HUES64 (cell line): ENCODE results near the gene TMEM79.

Experiments used
- H3K27ac ChIP-seq: 2 replicates; pipeline ENCODE4 v1.7.0; 2013; ENCODE audit warnings: low read depth, low read length, inconsistent platforms
- H3K27me3 ChIP-seq: 2 replicates; pipeline ENCODE4 v1.6.1; 2013; ENCODE audit warnings: mild to moderate bottlenecking, low read length; ENCODE audit not compliant: insufficient read depth
- H3K36me3 ChIP-seq: 2 replicates; pipeline ENCODE4 v1.6.1; 2013; ENCODE audit warnings: mild to moderate bottlenecking, low read length; ENCODE audit not compliant: insufficient read depth
- H3K4me1 ChIP-seq: 2 replicates; pipeline ENCODE4 v1.6.1; 2013; ENCODE audit warnings: mild to moderate bottlenecking, low read length, moderate library complexity; ENCODE audit not compliant: insufficient read depth
- H3K4me3 ChIP-seq: 2 replicates; pipeline ENCODE4 v1.5.1; 2013; ENCODE audit warnings: mild to moderate bottlenecking, low read length, moderate library complexity
- H3K9ac ChIP-seq: 2 replicates; pipeline ENCODE4 v1.6.1; 2013; ENCODE audit warnings: mild to moderate bottlenecking, low read depth, low read length
- H3K9me3 ChIP-seq: 2 replicates; pipeline ENCODE4 v1.6.1; 2013; ENCODE audit warnings: low read depth, low read length; ENCODE audit not compliant: insufficient read depth
- WGBS: fragments of 150-250, 120-280 bp; methylation state at CpG from one replicate; pipeline ENCODE4 v1.1.7; 2013; ENCODE audit warnings: missing lambda C conversion rate; 5-methylcytosine and 5-hydroxymethylcytosine counted together

The TMEM79 gene

DNA sequence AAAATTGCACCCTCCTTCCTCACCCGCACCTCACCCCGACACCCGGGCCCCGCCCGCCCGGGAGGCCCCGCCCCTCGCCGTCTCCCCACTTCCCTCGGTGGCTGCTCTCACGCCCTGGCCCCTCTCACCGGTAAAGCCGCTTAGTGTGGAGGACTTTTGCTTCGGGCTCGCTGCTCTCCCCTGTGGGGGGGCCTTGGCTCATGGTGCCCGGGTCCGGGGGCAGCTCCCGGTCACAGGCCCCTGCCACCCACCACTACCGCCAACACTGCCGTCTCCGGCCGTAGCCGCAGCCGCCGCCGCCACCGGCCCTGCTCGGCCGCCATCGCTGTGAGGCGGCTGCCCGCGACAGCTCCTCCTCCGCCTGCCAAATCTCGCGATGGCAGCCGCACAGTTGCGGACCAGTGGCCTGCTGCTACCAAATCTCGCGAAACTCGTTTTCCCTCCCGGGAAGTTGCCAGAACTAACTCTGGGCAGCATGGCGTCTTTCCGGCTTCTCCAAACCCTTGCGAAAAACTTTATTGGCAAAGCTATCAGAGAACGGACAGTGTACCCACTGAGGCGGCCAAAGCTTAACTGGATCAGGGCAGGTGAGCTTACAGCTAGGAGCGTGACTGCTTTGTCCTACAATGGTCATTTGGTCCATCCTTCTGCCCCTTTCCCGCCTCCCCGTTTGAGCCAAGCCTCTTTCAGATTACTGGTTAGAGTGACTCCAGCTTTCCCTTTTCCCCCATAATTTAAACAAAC lies 1.5 kb upstream of the TMEM79 start, which contains the start of gene SMG5:
TSS of gene SMG5 (minus strand) at position 347 of the 744 bp plus-strand sequence. CDS start at position 202, 145 bp downstream.
- WGBS: under 1% methylated on average over 50 of the region's 50 CpGs

DNA sequence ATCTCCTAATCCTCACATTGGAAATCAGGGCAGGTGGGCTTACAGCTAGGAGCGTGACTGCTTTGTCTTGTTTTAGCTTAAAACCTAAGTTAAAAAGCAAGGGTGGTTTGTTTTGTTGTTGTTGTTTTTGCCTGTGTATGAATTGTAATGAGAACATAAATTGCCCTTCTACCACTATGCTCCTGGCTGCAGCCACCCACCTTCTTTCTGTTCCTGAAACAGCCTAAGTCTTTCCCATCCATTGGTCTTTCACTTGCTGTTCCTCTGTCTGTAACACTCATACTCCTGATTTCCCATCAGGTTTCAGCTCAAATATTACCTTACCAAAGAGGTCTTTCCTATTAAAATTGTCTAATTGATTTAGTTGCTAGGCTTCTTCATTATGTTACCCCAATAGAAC lies 604 bp upstream of the TMEM79 start:
- WGBS: 73% methylated on average over 1 of the region's 1 CpG
- peak overlapping the region; percentile 84 for H3K4me3 ChIP-seq

More for the DNA sequence above, 1.5 kb upstream of the TMEM79 start, which contains the start of gene SMG5:
- Histone ChIP-seq H3K4me3 (peak within 1 kb of the TSS; percentile 84), H3K9ac (peak within 1 kb of the TSS; percentile 98), H3K27me3 (no peaks in the 10 kb centered on the region), H3K27ac (peak within 1 kb of the TSS; percentile 98), H3K9me3 (no peaks in the 10 kb centered on the region), H3K4me1 (peaks cover 18% of the 10 kb centered on the region; the same call in 1 of the 2 replicates), H3K36me3 (peaks cover 32% of the 10 kb centered on the region)

DNA sequence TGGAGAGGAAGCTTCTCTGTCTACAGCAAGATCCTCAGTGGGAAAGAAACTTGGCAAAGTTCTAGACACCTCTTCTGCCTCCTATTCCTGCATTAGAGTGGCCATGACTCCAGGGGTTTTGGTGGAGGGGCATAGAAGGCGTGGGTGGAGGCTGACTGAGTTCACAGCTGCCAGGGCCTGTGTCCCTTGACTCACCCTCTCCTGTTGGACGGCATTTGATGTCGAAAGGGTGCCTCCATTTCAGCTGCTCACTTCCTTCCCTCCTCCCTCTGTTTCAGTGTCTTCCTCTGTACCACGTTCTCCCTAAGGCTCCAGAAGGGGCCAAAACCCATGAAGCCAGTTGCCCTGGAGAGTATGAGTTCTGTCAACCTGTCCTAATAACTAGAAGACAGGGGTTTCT lies 632 bp downstream of the TMEM79 start:
- Histone ChIP-seq H3K36me3 (peaks cover 17% of the 10 kb centered on the region), H3K27ac (no peak overlapping the region), H3K4me3 (peak overlapping the region; percentile 27; the same call in 1 of the 2 replicates), H3K9me3 (no peaks in the 10 kb centered on the region), H3K9ac (no peak overlapping the region), H3K4me1 (peaks cover 18% of the 10 kb centered on the region; the same call in 1 of the 2 replicates), H3K27me3 (no peaks in the 10 kb centered on the region)
- 90% methylated on average over 4 of the region's 4 CpGs for WGBS

More for the DNA sequence above, 604 bp upstream of the TMEM79 start:
- Histone ChIP-seq H3K9ac (peak overlapping the region; percentile 98), H3K9me3 (no peaks in the 10 kb centered on the region), H3K27ac (peak overlapping the region; percentile 98; the same call in 1 of the 2 replicates), H3K4me1 (peaks cover 18% of the 10 kb centered on the region; the same call in 1 of the 2 replicates), H3K36me3 (peaks cover 24% of the 10 kb centered on the region), H3K27me3 (no peaks in the 10 kb centered on the region)

DNA sequence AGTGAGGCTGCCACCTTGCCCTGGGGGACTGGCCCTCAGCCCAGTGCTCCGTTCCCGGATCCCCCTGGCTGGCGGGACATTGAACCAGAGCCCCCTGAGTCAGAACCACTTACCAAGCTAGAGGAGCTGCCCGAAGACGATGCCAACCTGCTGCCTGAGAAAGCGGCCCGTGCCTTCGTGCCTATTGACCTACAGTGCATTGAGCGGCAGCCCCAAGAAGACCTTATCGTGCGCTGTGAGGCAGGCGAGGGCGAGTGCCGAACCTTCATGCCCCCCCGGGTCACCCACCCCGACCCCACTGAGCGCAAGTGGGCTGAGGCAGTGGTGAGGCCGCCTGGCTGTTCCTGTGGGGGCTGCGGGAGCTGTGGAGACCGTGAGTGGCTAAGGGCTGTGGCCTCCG lies 1.3 kb downstream of the TMEM79 start:
- Histone ChIP-seq H3K36me3 (peaks cover 11% of the 10 kb centered on the region; the same call in 1 of the 2 replicates), H3K4me3 (no peak overlapping the region), H3K27me3 (no peaks in the 10 kb centered on the region), H3K9me3 (no peaks in the 10 kb centered on the region), H3K27ac (no peak overlapping the region), H3K4me1 (peaks cover 18% of the 10 kb centered on the region; the same call in 1 of the 2 replicates), H3K9ac (no peak overlapping the region)
- WGBS: 97% methylated on average over 21 of the region's 21 CpGs

DNA sequence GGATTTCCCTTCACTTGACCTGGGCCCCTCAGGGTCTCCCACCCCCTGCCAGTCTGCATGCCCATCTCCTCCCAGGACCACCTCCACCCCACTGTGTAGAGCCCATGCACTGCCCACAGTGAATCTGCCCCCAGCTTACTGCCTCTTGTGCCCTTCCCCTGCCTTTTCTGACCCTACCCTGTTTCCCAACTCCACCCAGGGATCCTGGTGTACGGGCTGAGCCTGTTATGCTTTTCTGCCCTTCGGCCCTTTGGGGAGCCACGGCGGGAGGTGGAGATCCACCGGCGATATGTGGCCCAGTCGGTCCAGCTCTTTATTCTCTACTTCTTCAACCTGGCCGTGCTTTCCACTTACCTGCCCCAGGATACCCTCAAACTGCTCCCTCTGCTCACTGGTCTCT lies 1.9 kb downstream of the TMEM79 start:
- Histone ChIP-seq H3K27ac (no peak overlapping the region), H3K9me3 (no peaks in the 10 kb centered on the region), H3K9ac (no peak overlapping the region), H3K36me3 (peaks cover 8% of the 10 kb centered on the region; the same call in 1 of the 2 replicates), H3K27me3 (no peaks in the 10 kb centered on the region), H3K4me1 (peaks cover 16% of the 10 kb centered on the region; the same call in 1 of the 2 replicates), H3K4me3 (no peak overlapping the region)
- 96% methylated on average over 8 of the region's 8 CpGs for WGBS

DNA sequence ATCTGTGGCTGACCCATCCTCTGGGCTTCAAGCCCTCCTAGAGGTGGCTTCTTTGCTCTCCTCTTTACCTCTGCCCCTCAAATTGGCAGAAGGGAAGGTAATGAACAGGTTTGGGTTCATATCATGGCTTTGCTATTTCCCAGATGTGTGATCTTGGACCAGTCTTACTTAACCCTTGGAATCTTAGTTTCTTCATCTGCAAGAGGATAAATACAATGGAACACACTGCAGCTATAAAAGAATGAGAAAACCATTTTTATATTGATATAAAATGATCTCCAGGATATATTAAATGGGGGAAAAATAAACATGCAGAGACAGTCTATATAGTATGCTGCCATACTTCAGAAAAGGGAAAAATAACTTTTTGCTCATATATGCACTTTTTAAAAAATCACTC lies 5.7 kb downstream of the TMEM79 start:
- Histone ChIP-seq H3K27ac (no peak overlapping the region), H3K9ac (no peak overlapping the region), H3K27me3 (no peaks in the 10 kb centered on the region), H3K4me3 (no peak overlapping the region), H3K4me1 (0 out of 2 replicates have a peak, but pooled peaks cover 2% of the 10 kb centered on the region), H3K9me3 (no peaks in the 10 kb centered on the region), H3K36me3 (peaks cover 20% of the 10 kb centered on the region)

DNA sequence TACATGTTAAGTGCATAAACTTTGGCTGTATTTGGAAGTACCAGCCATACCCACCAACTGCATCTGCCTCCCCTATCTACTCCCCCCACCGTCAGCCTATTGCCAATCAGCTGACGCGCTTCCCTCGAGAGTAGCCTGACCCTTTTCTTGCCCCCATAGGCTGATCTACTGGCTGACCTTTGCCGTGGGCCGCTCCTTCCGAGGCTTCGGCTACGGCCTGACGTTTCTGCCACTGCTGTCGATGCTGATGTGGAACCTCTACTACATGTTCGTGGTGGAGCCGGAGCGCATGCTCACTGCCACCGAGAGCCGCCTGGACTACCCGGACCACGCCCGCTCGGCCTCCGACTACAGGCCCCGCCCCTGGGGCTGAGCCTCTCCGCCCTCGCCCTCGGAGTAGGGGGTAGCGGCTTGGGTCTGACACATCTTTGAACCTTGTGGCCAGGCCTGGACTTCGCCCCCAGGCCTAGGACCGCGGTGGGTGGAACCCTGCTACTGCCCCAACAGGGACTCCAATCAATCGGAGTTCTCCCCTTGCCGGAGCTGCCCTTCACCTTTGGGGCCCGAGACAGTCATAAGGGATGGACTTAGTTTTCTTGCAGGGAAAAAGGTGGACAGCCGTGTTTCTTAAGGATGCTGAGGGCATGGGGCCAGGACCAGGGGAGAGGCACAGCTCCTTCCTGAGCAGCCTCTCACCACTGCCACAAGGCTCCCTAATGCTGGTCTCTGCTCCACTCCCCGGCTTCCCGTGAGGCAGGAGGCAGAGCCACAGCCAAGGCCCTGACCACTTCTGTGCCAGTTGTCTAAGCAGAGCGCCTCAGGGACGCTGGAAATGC lies 7.3 kb downstream of the TMEM79 start:
- Histone ChIP-seq H3K9ac (peak overlapping the region; percentile 49), H3K27ac (no peak overlapping the region), H3K9me3 (no peaks in the 10 kb centered on the region), H3K27me3 (no peaks in the 10 kb centered on the region), H3K36me3 (peaks cover 20% of the 10 kb centered on the region), H3K4me3 (peak overlapping the region; percentile 62), H3K4me1 (peaks cover 8% of the 10 kb centered on the region; the same call in 1 of the 2 replicates)
- WGBS: 17% methylated on average over 37 of the region's 37 CpGs

DNA sequence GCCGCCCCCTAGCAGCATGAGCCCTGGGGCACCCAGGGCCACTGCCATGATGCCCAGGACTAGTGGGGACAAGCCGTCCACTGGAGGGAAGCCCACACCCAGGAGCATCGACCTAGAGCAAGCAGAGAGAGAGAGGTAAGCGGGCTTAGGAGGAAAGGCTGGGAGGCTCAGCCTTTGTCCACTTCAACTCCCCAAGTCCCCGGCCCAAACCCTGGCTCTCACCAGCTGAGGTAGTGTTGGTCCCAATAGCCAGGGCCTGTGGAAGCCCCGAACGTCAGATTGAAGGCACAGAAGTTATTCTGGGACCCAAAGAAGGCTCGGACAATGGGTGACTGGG lies 8.9 kb downstream of the TMEM79 start:
- no peaks in the 10 kb centered on the region for H3K9me3 ChIP-seq
- no peak overlapping the region for H3K27ac ChIP-seq
- 92% methylated on average over 8 of the region's 8 CpGs for WGBS
- H3K36me3 ChIP-seq: peaks cover 20% of the 10 kb centered on the region
- no peak overlapping the region for H3K9ac ChIP-seq
- H3K4me1 ChIP-seq: peaks cover 8% of the 10 kb centered on the region; the same call in 1 of the 2 replicates
- no peaks in the 10 kb centered on the region for H3K27me3 ChIP-seq
- H3K4me3 ChIP-seq: no peak overlapping the region

DNA sequence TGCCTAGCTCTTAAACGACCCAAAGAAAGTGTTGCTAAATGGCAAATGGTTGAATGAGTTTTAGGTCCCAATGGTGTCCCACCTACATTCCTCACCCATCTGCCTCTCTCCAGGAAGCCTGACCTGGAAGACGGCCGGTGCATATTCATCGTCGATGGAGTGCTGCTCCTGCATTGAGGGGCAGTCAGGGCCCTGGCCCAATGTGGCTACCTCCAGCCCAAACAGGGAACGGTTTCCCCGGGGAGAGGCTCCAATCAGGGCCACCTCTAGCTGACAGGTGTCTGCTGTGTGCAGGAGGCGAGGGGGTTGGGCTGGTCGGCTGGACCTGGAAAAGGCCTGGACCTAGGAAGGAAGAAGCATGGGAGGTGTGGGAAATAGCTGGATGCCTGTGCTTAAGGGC lies 9.8 kb downstream of the TMEM79 start:
- H3K36me3 ChIP-seq: peaks cover 18% of the 10 kb centered on the region
- WGBS: 92% methylated on average over 9 of the region's 9 CpGs

DNA sequence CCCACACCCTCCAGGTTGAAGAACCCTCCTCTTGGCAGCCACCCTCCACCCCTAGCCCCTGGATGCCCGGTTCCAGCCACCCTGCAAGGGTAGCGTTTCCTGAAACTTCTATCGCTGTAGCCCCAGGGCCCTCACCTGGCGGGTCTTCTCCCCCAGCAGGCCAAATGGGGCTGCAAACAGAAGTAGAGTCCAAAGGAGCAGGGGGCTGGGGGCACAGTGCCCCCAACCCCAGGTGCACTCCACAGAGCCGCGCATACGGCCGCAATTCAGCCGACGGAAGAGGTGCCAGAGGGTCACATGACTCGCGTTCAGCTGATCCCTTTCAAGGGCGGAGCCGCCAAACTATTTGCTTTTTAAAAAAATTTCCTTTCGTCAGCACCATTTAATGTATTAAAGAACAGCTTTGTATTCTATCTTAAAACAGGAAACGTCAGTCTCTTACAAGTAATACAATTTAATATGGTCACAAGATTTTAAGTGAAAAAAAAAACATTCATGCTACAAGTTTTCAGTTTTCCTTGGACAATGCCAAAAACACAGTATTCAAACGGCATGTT lies 11.3 kb downstream of the TMEM79 start, which contains the start of gene GLMP:
TSS of gene GLMP (minus strand) at position 289 of the 557 bp plus-strand sequence. CDS start at position 255, 34 bp downstream.
- WGBS: 5% methylated on average over 17 of the region's 17 CpGs
- Histone ChIP-seq H3K9me3 (no peaks in the 10 kb centered on the region), H3K9ac (peak within 1 kb of the TSS; percentile 79), H3K36me3 (peaks cover 15% of the 10 kb centered on the region), H3K27me3 (no peaks in the 10 kb centered on the region), H3K4me1 (peaks cover 8% of the 10 kb centered on the region; the same call in 1 of the 2 replicates), H3K27ac (no peak within 1 kb of the TSS), H3K4me3 (peak within 1 kb of the TSS; percentile 97)

More for the DNA sequence above, 9.8 kb downstream of the TMEM79 start:
- no peak overlapping the region for H3K9ac ChIP-seq
- H3K27ac ChIP-seq: no peak overlapping the region
- no peaks in the 10 kb centered on the region for H3K9me3 ChIP-seq
- peaks cover 8% of the 10 kb centered on the region; the same call in 1 of the 2 replicates for H3K4me1 ChIP-seq
- no peaks in the 10 kb centered on the region for H3K27me3 ChIP-seq
- H3K4me3 ChIP-seq: no peak overlapping the region
